GM19043 (cell line): ENCODE results near the gene MPDZ.

ENCODE experiments used
- ATAC-seq: cut with Tn5 transposase; IDR thresholded peaks from one replicate; pipeline ENCODE4 v1.9.1; 2021; ENCODE audit warnings: low read depth; ENCODE audit not compliant: unreplicated experiment

The MPDZ gene

GRCh38 chr9:13205824-13206223, 73.7 kb downstream of the MPDZ start:
- ATAC-seq: no peak

GRCh38 chr9:13190040-13190439, 89.5 kb downstream of the MPDZ start:
- ATAC-seq: no peak

DNA sequence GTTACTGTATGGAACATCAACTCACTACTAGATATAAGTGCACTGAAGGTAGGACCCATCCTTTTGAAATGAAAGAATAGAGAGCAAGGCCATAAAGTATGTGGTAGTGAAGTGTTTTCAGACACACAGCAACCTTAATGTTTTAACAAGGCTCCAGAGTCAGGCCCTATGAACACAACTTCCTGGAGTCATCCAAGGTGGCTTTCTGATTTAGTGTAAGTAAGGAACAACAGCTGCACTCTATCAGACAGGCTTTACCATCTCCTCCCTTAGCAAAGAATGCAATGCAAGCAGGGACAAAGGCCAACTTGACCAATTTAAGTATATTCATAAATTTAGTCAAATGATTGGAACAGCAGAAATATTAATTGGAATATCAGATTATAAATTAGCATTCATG, 90.1 kb downstream of the MPDZ start:
- no peak for ATAC-seq

- ATAC-seq: no peak
Observed at GRCh38 chr9:13186774-13187173, 92.7 kb downstream of the MPDZ start.

GRCh38 chr9:13186091-13186490, 93.4 kb downstream of the MPDZ start:
- ATAC-seq: no peak

GRCh38 chr9:13181652-13182051, 97.8 kb downstream of the MPDZ start:
- ATAC-seq: no peak

- ATAC-seq: no peak
Observed at GRCh38 chr9:13179257-13179656, 100.2 kb downstream of the MPDZ start.

DNA sequence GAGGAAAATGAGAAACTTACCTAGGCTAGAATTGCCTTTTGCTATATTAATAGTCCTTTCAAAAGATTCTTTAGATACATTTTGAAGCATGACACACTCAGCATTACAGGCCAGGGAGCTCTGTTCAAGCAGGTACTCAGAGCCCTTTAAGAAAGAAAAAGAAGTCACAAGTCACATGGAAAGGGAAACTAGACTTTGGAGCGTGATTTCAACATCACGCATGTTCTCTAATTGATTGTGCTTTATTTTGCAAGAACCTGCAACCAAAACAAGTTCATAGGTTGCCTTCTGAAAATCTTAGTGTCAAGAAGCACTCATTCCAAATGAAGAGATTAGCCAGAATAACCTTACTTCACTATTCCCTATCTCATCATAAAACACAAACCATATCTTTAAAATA, 103.8 kb downstream of the MPDZ start:
- ATAC-seq: no peak

DNA sequence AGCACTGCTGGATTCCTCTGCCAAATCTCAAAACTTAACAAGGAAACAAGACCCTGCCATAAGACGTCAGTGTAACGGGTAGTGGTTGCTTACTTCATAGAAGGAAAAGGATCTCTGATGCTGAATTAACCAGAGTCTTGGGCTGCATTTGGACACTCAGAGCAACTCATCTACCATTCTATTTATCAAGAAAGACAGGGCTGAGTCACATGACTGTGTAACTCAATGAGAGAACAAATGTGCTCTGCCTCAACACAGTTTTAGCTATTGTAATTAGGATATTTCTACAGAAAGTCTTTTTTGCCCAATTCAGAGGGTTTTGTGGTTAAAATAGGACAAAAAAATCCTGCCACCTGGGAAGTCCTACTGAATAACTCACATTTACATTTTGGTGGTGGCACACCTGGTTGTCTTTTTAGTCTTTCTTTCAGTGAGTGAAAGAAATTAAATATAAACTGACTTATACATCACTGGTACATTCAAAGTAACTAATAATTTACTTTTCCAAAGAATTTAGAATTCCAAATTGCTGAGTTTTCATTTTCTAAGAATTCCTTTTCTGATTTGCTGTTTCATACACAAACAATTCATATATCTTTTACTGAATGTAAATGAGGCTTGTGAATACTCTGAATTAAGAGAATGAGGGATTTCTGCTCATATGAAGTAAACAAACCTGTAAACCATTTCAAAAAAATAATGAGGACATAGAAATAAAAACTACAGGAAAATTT, 104.4 kb downstream of the MPDZ start:
- no peak for ATAC-seq

DNA sequence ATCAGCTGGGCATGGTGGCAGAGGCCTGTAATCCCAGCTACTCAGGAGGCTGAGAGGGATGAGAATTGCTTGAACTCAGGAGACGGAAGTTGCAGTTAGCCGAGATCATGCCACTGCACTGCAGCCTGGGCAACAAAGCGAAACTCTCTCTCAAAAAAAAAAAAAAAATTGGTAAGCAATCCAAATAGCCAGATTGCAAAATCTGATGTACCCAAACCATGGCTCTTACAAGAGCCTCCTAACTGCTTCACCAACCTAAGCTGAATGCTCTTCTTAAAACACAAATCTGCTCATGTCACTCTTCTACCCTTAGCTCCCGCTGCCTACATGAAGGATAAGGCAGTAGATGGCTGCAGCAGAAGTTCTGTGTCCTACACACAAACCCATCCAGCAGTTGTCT, 105.9 kb downstream of the MPDZ start:
- ATAC-seq: no peak

GRCh38 chr9:13171261-13171660, 108.2 kb downstream of the MPDZ start:
- no peak for ATAC-seq

- ATAC-seq: no peak
Observed at GRCh38 chr9:13166996-13167395, 112.5 kb downstream of the MPDZ start.

DNA sequence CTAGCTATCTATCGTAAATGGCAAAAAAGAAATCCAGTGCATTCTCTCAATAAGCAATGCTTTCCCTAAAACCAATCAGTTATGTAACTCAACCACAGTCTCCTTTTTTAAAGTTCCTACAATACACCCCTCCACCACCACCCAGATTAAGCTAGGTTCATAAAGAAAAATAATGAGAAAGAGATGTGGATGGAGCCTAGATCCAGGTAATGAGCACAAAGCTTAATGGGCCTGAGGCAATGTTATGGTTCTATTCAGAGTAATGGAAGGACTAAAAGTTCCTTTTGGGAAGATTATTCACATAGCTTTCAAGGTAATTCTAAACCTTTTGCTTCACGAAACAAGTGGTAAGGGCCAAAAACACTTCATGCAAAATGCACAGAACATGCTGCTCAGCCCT, 113.5 kb downstream of the MPDZ start:
- ATAC-seq: no peak

DNA sequence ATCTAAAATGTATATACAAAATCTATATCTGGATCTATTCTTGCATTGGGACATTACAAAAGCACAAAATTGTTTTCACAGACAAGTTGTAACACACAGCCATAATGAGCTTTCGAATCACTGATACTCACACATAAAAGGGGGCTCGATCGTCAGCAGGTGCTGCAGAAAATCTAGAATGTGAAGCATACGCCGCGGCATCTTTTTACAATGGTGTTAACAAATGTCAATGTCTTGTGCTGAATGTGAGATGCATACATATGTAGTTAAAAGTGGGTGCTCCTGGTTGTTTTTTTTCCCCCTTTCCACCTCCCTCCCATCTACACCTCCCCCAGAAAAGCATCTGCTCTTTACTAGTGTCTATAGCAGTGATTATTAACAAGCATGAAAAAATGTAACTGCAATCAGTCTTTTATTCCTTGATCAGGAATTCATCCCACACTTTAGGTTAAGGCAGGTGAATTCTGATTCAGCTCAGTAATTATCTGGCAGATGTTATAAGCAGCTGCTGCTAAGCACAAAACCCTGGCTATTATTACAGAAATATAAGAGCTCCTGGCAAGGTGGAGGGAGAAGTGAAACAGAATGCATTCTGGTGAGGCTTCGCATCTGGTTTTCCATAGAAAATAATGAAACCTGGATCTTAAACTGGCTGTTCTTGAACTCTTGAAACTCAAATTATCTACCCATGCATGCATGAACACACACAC, 114.1 kb downstream of the MPDZ start:
- no peak for ATAC-seq

DNA sequence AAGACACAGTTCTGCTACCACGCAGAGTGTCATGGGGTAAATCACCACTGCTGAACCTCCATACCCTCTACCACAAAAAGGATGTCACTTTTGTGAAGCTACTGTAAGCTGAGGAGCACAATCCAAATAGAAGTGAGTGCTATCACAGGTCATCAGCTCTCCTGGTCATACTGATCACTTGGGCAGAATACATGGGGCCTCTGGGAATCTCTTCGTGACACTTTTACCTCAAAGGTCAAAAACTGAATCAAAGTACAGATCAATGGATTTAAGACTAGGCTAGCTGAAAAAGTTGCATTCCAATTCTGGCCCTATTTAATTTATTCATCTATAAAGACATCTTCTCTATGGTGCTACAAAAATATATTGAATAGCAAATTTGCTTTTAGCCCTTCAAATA, 115.5 kb downstream of the MPDZ start:
- no peak for ATAC-seq

DNA sequence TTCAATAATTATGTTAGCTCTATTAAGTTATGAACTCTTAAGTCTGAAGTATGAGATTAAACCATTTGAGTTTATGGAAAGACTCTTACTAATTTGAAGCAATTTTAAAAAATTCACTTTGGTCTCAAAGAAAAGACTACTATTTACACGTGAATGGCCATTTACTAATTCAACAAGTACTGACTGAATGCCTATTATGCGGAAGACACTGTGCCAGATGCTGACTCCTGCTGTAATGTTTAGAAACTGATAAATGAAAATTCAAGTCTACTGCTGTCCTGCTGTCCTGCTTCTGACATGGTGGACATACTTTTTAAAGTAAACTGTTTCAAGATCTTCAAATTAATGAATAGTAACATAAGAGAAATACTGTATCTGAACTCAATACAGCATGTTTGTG, 116.2 kb downstream of the MPDZ start:
- ATAC-seq: no peak

- no peak for ATAC-seq
Observed at GRCh38 chr9:13160051-13160450, 119.4 kb downstream of the MPDZ start.

- ATAC-seq: no peak
Observed at GRCh38 chr9:13158986-13159385, 120.5 kb downstream of the MPDZ start.

- no peak for ATAC-seq
Observed at GRCh38 chr9:13151489-13151888, 128.0 kb downstream of the MPDZ start.

DNA sequence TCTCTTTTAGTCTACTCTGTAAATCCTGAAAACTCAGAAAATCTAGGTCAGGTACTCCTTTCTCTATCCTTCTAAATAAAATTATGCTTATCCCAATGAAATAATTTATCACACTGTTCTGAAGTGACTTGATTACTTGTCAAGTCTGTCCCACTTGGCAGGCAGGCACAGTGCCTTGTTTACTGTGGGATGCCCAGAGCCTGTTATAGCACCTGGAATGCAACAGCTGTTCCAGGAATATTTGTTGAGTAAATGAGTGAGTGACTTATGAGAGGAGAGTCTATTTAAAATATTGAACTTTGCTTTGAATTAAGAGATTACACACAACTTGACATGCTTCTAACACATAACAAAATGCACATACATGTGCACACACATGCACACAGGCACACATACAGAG, 130.0 kb downstream of the MPDZ start:
- ATAC-seq: no peak

- no peak for ATAC-seq
Observed at GRCh38 chr9:13146840-13147239, 132.7 kb downstream of the MPDZ start.

DNA sequence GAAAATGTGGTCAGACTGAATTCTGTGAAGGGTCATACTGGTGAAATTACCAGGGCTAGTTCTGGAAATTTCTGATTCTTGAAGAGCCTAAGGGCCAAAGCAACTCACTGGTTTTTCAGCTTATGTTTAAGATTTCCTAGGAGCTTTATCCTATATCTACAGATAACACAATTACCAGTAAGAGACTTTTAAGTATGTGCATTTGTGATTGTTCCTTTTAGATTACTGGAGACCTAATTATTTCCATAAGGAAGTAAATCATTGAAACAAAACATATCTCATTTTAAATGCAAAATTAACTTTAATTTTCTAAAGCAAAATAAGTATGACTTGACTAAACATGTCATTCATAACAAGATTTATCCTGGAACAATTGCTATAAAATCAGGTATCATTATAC, 134.2 kb downstream of the MPDZ start:
- no peak for ATAC-seq
